ENCODE data around the gene TMEM168. TPM values are rescaled to one million over a fixed set of nuclear protein-coding genes. Genes with fewer than 3 reads are reported as not detected.

The TMEM168 gene
- total and polyA plus RNA-seq, 2 experiments from 2014 or later = 5.2 to 14.8 TPM

- Mint-ChIP-seq H3K27me3 (ENCODE audit: insufficient read depth, low read depth, poor library complexity) (no peaks in the 10 kb centered on the region), H3K36me3 (ENCODE audit: low read depth) (no peaks in the 10 kb centered on the region), H3K4me1 (no peaks in the 10 kb centered on the region), H3K9me3 (no peaks in the 10 kb centered on the region), H3K4me3 (no peak overlapping the region), H3K27ac (no peak overlapping the region)
- Histone ChIP-seq H3K4me3 (no peak overlapping the region), H2AFZ (no peak overlapping the region), H3F3A (replicated peaks; ENCODE audit: low read depth) (no peaks in the 10 kb centered on the region), H3K4me2 (no peak overlapping the region), H3K79me2 (replicated peaks; ENCODE audit: insufficient read depth) (no peaks in the 10 kb centered on the region), H3K9me2 (ENCODE audit: insufficient read depth) (no peaks in the 10 kb centered on the region), H4K20me1 (replicated peaks; ENCODE audit: insufficient read depth) (no peaks in the 10 kb centered on the region), H3K27me3 (ENCODE audit: insufficient read depth) (no peaks in the 10 kb centered on the region), H3K4me1 (ENCODE audit: insufficient read depth) (no peaks in the 10 kb centered on the region), H3K27ac (ENCODE audit: low read depth) (no peak overlapping the region), H3K36me3 (ENCODE audit: insufficient read depth) (no peaks in the 10 kb centered on the region)
- no peak for ATAC-seq
- TF ChIP-seq EZH2phosphoT487 (IDR thresholded peaks at IDR 0.05; ENCODE audit: unreplicated experiment) = no peak
- TF ChIP-seq NANOG (IDR thresholded peaks at IDR 0.05; ENCODE audit: borderline replicate concordance) = no peak
- no peak for TF ChIP-seq JUNB (IDR thresholded peaks at IDR 0.05; ENCODE audit: unreplicated experiment)
- TF ChIP-seq ETS1 (IDR thresholded peaks at IDR 0.05) = no peak
- TF ChIP-seq, protein P1, sequence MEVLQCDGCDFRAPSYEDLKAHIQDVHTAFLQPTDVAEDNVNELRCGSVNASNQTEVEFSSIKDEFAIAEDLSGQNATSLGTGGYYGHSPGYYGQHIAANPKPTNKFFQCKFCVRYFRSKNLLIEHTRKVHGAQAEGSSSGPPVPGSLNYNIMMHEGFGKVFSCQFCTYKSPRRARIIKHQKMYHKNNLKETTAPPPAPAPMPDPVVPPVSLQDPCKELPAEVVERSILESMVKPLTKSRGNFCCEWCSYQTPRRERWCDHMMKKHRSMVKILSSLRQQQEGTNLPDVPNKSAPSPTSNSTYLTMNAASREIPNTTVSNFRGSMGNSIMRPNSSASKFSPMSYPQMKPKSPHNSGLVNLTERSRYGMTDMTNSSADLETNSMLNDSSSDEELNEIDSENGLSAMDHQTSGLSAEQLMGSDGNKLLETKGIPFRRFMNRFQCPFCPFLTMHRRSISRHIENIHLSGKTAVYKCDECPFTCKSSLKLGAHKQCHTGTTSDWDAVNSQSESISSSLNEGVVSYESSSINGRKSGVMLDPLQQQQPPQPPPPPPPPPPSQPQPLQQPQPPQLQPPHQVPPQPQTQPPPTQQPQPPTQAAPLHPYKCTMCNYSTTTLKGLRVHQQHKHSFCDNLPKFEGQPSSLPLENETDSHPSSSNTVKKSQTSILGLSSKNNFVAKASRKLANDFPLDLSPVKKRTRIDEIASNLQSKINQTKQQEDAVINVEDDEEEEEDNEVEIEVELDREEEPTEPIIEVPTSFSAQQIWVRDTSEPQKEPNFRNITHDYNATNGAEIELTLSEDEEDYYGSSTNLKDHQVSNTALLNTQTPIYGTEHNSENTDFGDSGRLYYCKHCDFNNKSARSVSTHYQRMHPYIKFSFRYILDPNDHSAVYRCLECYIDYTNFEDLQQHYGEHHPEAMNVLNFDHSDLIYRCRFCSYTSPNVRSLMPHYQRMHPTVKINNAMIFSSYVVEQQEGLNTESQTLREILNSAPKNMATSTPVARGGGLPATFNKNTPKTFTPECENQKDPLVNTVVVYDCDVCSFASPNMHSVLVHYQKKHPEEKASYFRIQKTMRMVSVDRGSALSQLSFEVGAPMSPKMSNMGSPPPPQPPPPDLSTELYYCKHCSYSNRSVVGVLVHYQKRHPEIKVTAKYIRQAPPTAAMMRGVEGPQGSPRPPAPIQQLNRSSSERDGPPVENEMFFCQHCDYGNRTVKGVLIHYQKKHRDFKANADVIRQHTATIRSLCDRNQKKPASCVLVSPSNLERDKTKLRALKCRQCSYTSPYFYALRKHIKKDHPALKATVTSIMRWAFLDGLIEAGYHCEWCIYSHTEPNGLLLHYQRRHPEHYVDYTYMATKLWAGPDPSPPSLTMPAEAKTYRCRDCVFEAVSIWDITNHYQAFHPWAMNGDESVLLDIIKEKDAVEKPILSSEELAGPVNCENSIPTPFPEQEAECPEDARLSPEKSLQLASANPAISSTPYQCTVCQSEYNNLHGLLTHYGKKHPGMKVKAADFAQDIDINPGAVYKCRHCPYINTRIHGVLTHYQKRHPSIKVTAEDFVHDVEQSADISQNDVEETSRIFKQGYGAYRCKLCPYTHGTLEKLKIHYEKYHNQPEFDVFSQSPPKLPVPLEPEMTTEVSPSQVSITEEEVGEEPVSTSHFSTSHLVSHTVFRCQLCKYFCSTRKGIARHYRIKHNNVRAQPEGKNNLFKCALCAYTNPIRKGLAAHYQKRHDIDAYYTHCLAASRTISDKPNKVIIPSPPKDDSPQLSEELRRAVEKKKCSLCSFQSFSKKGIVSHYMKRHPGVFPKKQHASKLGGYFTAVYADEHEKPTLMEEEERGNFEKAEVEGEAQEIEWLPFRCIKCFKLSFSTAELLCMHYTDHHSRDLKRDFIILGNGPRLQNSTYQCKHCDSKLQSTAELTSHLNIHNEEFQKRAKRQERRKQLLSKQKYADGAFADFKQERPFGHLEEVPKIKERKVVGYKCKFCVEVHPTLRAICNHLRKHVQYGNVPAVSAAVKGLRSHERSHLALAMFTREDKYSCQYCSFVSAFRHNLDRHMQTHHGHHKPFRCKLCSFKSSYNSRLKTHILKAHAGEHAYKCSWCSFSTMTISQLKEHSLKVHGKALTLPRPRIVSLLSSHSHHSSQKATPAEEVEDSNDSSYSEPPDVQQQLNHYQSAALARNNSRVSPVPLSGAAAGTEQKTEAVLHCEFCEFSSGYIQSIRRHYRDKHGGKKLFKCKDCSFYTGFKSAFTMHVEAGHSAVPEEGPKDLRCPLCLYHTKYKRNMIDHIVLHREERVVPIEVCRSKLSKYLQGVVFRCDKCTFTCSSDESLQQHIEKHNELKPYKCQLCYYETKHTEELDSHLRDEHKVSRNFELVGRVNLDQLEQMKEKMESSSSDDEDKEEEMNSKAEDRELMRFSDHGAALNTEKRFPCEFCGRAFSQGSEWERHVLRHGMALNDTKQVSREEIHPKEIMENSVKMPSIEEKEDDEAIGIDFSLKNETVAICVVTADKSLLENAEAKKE (CRISPR knock-in tag; IDR thresholded peaks at IDR 0.05) = no peak
- TF ChIP-seq CREB1 (CRISPR knock-in tag; IDR thresholded peaks at IDR 0.05; ENCODE audit: low read depth) = no peak
- no peak for TF ChIP-seq STAT1 (IDR thresholded peaks at IDR 0.05; ENCODE audit: unreplicated experiment)
- TF ChIP-seq, protein P2, sequence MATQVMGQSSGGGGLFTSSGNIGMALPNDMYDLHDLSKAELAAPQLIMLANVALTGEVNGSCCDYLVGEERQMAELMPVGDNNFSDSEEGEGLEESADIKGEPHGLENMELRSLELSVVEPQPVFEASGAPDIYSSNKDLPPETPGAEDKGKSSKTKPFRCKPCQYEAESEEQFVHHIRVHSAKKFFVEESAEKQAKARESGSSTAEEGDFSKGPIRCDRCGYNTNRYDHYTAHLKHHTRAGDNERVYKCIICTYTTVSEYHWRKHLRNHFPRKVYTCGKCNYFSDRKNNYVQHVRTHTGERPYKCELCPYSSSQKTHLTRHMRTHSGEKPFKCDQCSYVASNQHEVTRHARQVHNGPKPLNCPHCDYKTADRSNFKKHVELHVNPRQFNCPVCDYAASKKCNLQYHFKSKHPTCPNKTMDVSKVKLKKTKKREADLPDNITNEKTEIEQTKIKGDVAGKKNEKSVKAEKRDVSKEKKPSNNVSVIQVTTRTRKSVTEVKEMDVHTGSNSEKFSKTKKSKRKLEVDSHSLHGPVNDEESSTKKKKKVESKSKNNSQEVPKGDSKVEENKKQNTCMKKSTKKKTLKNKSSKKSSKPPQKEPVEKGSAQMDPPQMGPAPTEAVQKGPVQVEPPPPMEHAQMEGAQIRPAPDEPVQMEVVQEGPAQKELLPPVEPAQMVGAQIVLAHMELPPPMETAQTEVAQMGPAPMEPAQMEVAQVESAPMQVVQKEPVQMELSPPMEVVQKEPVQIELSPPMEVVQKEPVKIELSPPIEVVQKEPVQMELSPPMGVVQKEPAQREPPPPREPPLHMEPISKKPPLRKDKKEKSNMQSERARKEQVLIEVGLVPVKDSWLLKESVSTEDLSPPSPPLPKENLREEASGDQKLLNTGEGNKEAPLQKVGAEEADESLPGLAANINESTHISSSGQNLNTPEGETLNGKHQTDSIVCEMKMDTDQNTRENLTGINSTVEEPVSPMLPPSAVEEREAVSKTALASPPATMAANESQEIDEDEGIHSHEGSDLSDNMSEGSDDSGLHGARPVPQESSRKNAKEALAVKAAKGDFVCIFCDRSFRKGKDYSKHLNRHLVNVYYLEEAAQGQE (IDR thresholded peaks at IDR 0.05; ENCODE audit: unreplicated experiment) = no peak
- no peak for DNase-seq (ENCODE audit: low spot score)
These were observed 41.8 kb downstream of the TMEM168 start for GRCh38 chr7:112748381-112748780.
